Purkinje cell (primary cell): ENCODE results near the gene DSTYK. TPM values are rescaled to one million over a fixed set of nuclear protein-coding genes. Genes with fewer than 3 reads are reported as not detected.

ENCODE experiments used
- polyA plus RNA-seq: library from polyadenylated mRNA; unstranded; fragments of >200 nt; fragmentation: Nextera tagmentation; gene quantifications from 2 replicates; pipeline ENCODE4 v1.2.1, GENCODE V29; 2014

DSTYK gene
- 10.1 and 13.0 TPM in 2 replicates for polyA plus RNA-seq

GRCh38 chr1:205211169-205211838 lies at the start of gene DSTYK:
TSS of gene DSTYK (minus strand) at chr1:205211702. CDS start at chr1:205211535, 167 bp downstream.

GRCh38 chr1:205227584-205228013 lies 16.1 kb upstream of the DSTYK start, which contains the start of gene TMCC2:
TSS of gene TMCC2 (plus strand) at chr1:205227946. CDS start at chr1:205228565, 619 bp downstream.

GRCh38 chr1:205121660-205122488 lies 89.6 kb downstream of the DSTYK start, which contains the start of gene RBBP5:
TSS of gene RBBP5 (minus strand) at chr1:205121978. CDS start at chr1:205121873, 105 bp downstream.

Other genes with a start within 250 kb of the DSTYK start
- 20.9 and 22.8 TPM in 2 replicates for gene CNTN2, start 168.5 kb downstream of the DSTYK start, polyA plus RNA-seq
- 1.7 and 3.8 TPM in 2 replicates for gene TMEM81, start 127.2 kb downstream of the DSTYK start, polyA plus RNA-seq
- 8.0 and 15.6 TPM in 2 replicates for gene RBBP5, start 89.7 kb downstream of the DSTYK start, polyA plus RNA-seq
- 0.14 and 0.93 TPM in 2 replicates for gene TMCC2, start 16.2 kb upstream of the DSTYK start, polyA plus RNA-seq
- gene NUAK2, start 110.0 kb upstream of the DSTYK start, polyA plus RNA-seq: not detected in 2 replicates
- gene KLHDC8A, start 145.2 kb upstream of the DSTYK start, polyA plus RNA-seq: 5.6 and 6.6 TPM in 2 replicates
- not detected in 2 replicates for gene LEMD1, start 210.4 kb upstream of the DSTYK start, polyA plus RNA-seq
- gene BLACAT1, start 244.3 kb upstream of the DSTYK start, polyA plus RNA-seq: 0.38 TPM in 1 of 2 replicates, not detected in the other